Keratinocyte (primary cell): Measurements from ENCODE around the gene CRK.

Experiments used
- EZH2 ChIP-seq: IDR thresholded peaks from one replicate; pipeline ENCODE4 v1.6.1; 2012; ENCODE audit warnings: inconsistent platforms, mild to moderate bottlenecking, low read length, moderate library complexity
- TF ChIP-seq, protein P1 (sequence below), 3 experiments: IDR thresholded peaks in 1 of 3; conservative IDR thresholded peaks in 1 of 3; optimal IDR thresholded peaks in 1 of 3; 2 replicates in 2 of 3; 3 replicates in 1 of 3; pipeline versions ENCODE3 to v1.5.1; 2011; ENCODE audit warnings: low read length in 3 of 3, mild to moderate bottlenecking in 3 of 3, moderate library complexity in 2 of 3, control low read depth in 1 of 3, inconsistent platforms in 1 of 3; ENCODE audit not compliant: insufficient read depth in 2 of 3; ENCODE audit errors: extremely low read depth in 1 of 3

GRCh38 chr17:1413281-1413791 is 42.7 kb downstream of the CRK start:
- TF ChIP-seq, protein P1, sequence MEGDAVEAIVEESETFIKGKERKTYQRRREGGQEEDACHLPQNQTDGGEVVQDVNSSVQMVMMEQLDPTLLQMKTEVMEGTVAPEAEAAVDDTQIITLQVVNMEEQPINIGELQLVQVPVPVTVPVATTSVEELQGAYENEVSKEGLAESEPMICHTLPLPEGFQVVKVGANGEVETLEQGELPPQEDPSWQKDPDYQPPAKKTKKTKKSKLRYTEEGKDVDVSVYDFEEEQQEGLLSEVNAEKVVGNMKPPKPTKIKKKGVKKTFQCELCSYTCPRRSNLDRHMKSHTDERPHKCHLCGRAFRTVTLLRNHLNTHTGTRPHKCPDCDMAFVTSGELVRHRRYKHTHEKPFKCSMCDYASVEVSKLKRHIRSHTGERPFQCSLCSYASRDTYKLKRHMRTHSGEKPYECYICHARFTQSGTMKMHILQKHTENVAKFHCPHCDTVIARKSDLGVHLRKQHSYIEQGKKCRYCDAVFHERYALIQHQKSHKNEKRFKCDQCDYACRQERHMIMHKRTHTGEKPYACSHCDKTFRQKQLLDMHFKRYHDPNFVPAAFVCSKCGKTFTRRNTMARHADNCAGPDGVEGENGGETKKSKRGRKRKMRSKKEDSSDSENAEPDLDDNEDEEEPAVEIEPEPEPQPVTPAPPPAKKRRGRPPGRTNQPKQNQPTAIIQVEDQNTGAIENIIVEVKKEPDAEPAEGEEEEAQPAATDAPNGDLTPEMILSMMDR (optimal IDR thresholded peaks at IDR 0.05 in 1 of 3, IDR thresholded peaks at IDR 0.05 in 1 of 3, conservative IDR thresholded peaks at IDR 0.05 in 1 of 3; ENCODE audit: extremely low read depth in 1 of 3, insufficient read depth in 2 of 3, low read length in 3 of 3) = no peak
- TF ChIP-seq EZH2 = no peak
